ENCODE measurements around the gene TOR4A.
"Not testable (repeated sequence)": the region's sequence is repeated elsewhere in the genome, so short reads cannot be mapped to it uniquely, and the experiment has no call there.

The TOR4A gene

GRCh38 chr9:137320555-137321384, 43.2 kb downstream of the TOR4A start:
- peak in 1 of 2 experiments; percentile 39 for DNase-seq

DNA sequence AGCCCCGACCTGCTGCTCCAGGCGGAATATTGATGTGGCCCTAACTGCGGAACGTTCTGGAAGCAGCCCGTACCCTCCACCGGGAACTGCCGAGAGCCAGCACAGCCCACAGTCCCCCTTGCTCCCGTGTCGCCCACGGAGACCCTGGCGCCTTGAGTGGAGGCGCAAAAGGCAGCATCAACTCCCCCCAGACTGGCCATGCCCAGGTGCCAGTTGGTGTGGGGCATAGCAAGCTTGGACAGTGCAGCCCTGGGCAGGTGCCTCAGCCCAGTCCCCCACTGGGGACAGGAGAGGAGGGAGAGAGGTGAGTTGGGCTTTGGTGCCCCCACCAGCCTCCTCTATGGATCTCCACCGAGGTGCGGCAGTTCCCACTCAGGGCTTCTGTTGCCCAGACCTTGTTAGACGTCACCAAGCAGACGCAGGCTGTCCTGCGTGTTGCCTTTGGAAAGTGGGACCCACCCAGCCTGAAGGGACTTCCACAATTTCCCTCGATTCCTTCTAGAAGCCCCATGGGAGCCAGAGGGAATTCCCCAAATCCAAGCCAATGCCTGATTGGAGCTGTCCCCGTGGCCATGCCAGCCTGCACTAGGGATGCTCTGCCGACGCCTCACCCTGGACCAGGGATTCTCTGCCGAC, 44.3 kb downstream of the TOR4A start:
- DNase-seq = no peak

GRCh38 chr9:137323531-137324331, 46.2 kb downstream of the TOR4A start:
- no peak for DNase-seq

DNA sequence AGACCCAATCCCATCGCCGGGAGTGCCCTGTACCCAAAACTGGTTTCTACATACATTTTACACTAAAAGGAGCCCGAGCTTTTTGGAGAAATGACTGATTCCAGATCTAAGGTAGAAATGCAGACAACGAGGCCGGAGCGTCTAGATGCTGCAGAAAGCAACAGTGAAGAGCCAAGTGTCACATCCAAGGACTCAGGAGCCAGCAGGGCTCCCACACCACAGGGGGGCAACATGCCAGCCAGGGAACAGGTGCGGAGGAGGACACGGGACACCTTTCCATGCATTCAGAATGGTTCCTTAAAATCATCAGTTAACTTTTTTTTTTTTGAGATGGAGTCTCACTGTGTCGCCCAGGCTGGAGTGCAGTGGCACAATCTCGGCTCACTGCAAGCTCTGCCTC, 47.6 kb downstream of the TOR4A start:
- no peak for DNase-seq

DNA sequence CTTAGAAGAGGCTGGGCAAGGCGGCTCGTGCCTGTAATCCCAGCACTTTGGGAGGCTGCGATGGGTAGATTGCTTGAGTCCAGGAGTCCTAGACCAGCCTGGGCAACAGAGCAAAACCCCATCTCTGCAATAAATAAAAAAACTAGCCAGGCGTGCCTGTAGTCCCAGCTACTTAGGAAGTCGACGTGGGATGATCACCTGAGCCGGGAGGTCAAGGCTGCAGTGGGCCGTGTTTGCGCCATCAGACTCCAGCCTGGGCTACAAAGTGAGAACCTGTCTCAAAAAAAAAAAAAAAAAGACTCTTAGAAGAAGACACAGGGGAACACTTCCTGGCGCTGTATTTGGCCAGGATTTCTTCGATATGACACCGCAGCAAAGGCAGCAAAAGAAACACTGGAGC, 48.3 kb downstream of the TOR4A start:
- DNase-seq = no peak

DNA sequence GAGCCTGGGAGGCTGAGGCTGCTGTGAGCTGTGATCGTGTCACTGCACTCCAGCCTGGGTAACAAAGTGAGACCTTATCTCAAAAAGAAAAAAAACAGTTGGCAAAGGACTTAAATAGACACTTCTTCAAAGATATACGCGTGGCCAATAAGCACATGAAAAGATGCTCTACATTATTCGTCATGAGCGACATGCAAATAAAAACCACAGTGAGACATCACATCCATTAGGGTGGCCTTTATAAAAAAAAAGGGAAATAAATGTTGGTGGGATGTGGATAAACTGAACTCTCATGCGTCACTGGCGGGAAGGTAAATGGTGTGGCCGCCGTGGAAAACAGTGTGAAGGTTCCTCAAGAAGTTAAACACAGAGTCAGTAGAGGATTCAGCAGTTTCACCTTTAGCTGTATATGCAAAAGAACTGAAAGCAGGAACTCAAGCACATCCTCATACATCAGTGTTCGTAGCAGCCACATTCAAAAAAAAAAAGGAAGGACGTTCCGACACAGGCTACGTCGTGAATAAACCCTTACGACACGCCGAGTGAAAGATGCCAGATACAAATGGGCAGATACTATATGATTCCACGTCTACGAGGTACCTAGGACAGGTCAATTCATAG, 49.0 kb downstream of the TOR4A start:
- no peak for DNase-seq

GRCh38 chr9:137327641-137328550, 50.4 kb downstream of the TOR4A start:
- not testable (repeated sequence) for DNase-seq

- DNase-seq = not testable (repeated sequence)
Measured at GRCh38 chr9:137329590-137329989, 52.1 kb downstream of the TOR4A start.

GRCh38 chr9:137330689-137331088, 53.2 kb downstream of the TOR4A start:
- no peak for DNase-seq

- DNase-seq = no peak
Measured at GRCh38 chr9:137331929-137332328, 54.4 kb downstream of the TOR4A start.

All from activated T-cell treated with anti-CD3 and anti-CD28 coated beads, Interleukin-2, amount 50 U/mL, for 48 hours (primary cell).